K562 (cell line): ENCODE data around the gene MCL1. TPM values are rescaled to one million over a fixed set of nuclear protein-coding genes. Genes with fewer than 3 reads are reported as not detected.
A peak's percentile ranks its signal among the peaks of the same experiment; 100 is the strongest.

Source experiments
- BHLHE40 ChIP-seq: IDR thresholded peaks from 2 replicates; pipeline ENCODE4 v1.6.1; 2011; ENCODE audit warnings: low read length, improper control_type of control experiment
- CHD2 ChIP-seq: IDR thresholded peaks from 2 replicates; pipeline ENCODE4 v1.6.1; 2011; ENCODE audit warnings: low read depth, low read length
- DACH1 ChIP-seq: fragments of 450-650 bp; IDR thresholded peaks from 2 replicates; pipeline ENCODE4 v1.6.1; 2018; ENCODE audit not compliant: partially characterized antibody
- ERF ChIP-seq: fragments of 450-650 bp; formaldehyde crosslinking; IDR thresholded peaks from 2 replicates; pipeline ENCODE4 v1.4.0; 2020; ENCODE audit warnings: mild to moderate bottlenecking, mixed read lengths
- ETS1 ChIP-seq: conservative IDR thresholded peaks from 2 replicates; pipeline ENCODE4 v1.6.1; 2011; ENCODE audit warnings: low read depth, mild to moderate bottlenecking, low read length; ENCODE audit not compliant: control insufficient read depth
- ETV1 ChIP-seq: fragments of 450-650 bp; conservative IDR thresholded peaks from 2 replicates; pipeline ENCODE4 v1.6.1; 2016; ENCODE audit warnings: missing genetic modification characterization, control low read depth, low read depth, missing compliant biosample characterization
- FOXA3 ChIP-seq, 2 experiments: fragments of 450-650 bp in 1 of 2; sonication (generic) in 1 of 2; formaldehyde crosslinking; IDR thresholded peaks in 1 of 2; conservative IDR thresholded peaks in 1 of 2; 2 replicates each; pipeline versions ENCODE4 v1.4.0 to v1.8.0; 2020 to 2022; ENCODE audit warnings: mild to moderate bottlenecking in 2 of 2, missing genetic modification reagents in 1 of 2
- FOXM1 ChIP-seq, 2 experiments: fragments of 450-650 bp in 1 of 2; sonication (generic) in 1 of 2; formaldehyde crosslinking in 1 of 2; IDR thresholded peaks; 2 replicates each; pipeline versions ENCODE4 v1.6.1 to v1.9.0; 2017 to 2022; ENCODE audit warnings: low read depth in 2 of 2, mild to moderate bottlenecking in 2 of 2, missing genetic modification reagents in 1 of 2, moderate library complexity in 1 of 2
- HDAC8 ChIP-seq: fragments of 450-650 bp; IDR thresholded peaks from 2 replicates; pipeline ENCODE4 v1.6.1; 2016; ENCODE audit warnings: mild to moderate bottlenecking, missing genetic modification characterization, moderate library complexity, missing compliant biosample characterization
- KDM4B ChIP-seq, 2 experiments: fragments of 450-650 bp in 1 of 2; sonication (generic) in 1 of 2; IDR thresholded peaks; 2 replicates each; pipeline ENCODE4 v1.6.1; 2016 to 2017; ENCODE audit warnings: borderline replicate concordance in 2 of 2, antibody characterized with exemption in 1 of 2, low read depth in 1 of 2, mild to moderate bottlenecking in 1 of 2
- MIER1 ChIP-seq: fragments of 450-650 bp; IDR thresholded peaks from 2 replicates; pipeline ENCODE4 v1.6.1; 2016; ENCODE audit warnings: antibody characterized with exemption, mild to moderate bottlenecking, low read depth
- NR3C1 ChIP-seq: sonication (generic); formaldehyde crosslinking; IDR thresholded peaks from 2 replicates; pipeline ENCODE4 v1.8.1; 2022; ENCODE audit warnings: missing genetic modification reagents
- RHOXF2B ChIP-seq: fragments of 250-450 bp; sonication (Bioruptor Pico); conservative IDR thresholded peaks from 2 replicates; pipeline ENCODE4 v1.5.1; 2021
- SIN3A ChIP-seq, 2 experiments: fragments of 150-350 bp in 1 of 2; IDR thresholded peaks; 2 replicates each; pipeline ENCODE4 v1.6.1; 2011 to 2016; ENCODE audit warnings: borderline replicate concordance in 2 of 2, low read depth in 2 of 2, low read length in 2 of 2, mild to moderate bottlenecking in 2 of 2, moderate library complexity in 2 of 2; ENCODE audit not compliant: control insufficient read depth in 1 of 2
- SRSF3 ChIP-seq: fragments of 200-400 bp; formaldehyde crosslinking; IDR thresholded peaks from 2 replicates; pipeline ENCODE4 v1.6.1; 2016; ENCODE audit warnings: mild to moderate bottlenecking, low read length, moderate library complexity; ENCODE audit not compliant: insufficient read depth
- XRCC4 ChIP-seq: IDR thresholded peaks from one replicate; pipeline ENCODE4 v1.6.1; 2011; ENCODE audit not compliant: insufficient read depth, insufficient read length; ENCODE audit errors: extremely low read depth
- ZNF133 ChIP-seq: fragments of 250-450 bp; sonication (Bioruptor Pico); IDR thresholded peaks from 2 replicates; pipeline ENCODE4 v1.4.0; 2020; ENCODE audit warnings: mild to moderate bottlenecking
- polyA plus RNA-seq, 8 experiments: library from polyadenylated mRNA; depleted of rRNA in 4 of 8; stranded (reverse) in 5 of 8; unstranded in 3 of 8; fragments of >200 nt; fragmentation: Nextera tagmentation in 2 of 8; fragmentation: Illumina TruSeq in 1 of 8; extraction: Ambion mirVana in 2 of 8; extraction: Trizol in 1 of 8; gene quantifications; 2 replicates each; pipeline versions ENCODE4 v1.2.1 to v1.2.3, GENCODE V29; 2011 to 2014; ENCODE audit warnings: inconsistent platforms in 1 of 8, missing spikeins in 1 of 8
- total RNA-seq, 7 experiments: library from RNA; depleted of rRNA in 6 of 7; stranded (reverse); fragments of >200 nt in 6 of 7; fragmentation: Illumina TruSeq in 2 of 7; extraction: Trizol in 2 of 7; gene quantifications; 2 replicates each; pipeline versions ENCODE4 v1.2.1 to v1.2.3, GENCODE V29; 2011 to 2021; ENCODE audit warnings: low replicate concordance in 1 of 7
- TF ChIP-seq, protein P1 (sequence below): IDR thresholded peaks from 2 replicates; pipeline ENCODE4 v1.6.1; 2011; ENCODE audit not compliant: insufficient read length; ENCODE audit errors: extremely low read depth
- TF ChIP-seq, protein P2 (sequence below): sonication (generic); formaldehyde crosslinking; IDR thresholded peaks from 2 replicates; pipeline ENCODE4 v1.8.0; 2022; ENCODE audit warnings: missing genetic modification reagents, mild to moderate bottlenecking, borderline replicate concordance
- TF ChIP-seq, protein P3 (sequence below): sonication (generic); formaldehyde crosslinking; IDR thresholded peaks from 2 replicates; pipeline ENCODE4 v1.8.0; 2022; ENCODE audit warnings: mild to moderate bottlenecking, missing genetic modification reagents
- TF ChIP-seq, protein P4 (sequence below), 2 experiments: fragments of 250-450 bp in 1 of 2; fragments of 450-650 bp in 1 of 2; sonication (Bioruptor Pico) in 1 of 2; IDR thresholded peaks; 2 replicates each; pipeline versions ENCODE4 v1.6.1 to v1.8.0; 2016 to 2021; ENCODE audit warnings: mild to moderate bottlenecking in 2 of 2, moderate library complexity in 2 of 2, missing compliant biosample characterization in 1 of 2, missing genetic modification characterization in 1 of 2

MCL1 gene
- total and polyA plus RNA-seq, 9 of the 15 experiments (the other 6 are each of a cell fraction or from before 2014, with no cell fraction given): 27.1 to 224 (median 138) TPM

- TF ChIP-seq XRCC4 (no peak), SIN3A (IDR thresholded peaks at IDR 0.05; ENCODE audit: borderline replicate concordance in 2 of 2, control insufficient read depth in 1 of 2, low read depth in 2 of 2, low read length in 2 of 2) (peak; percentile 72 to 90; a peak in 3 of 4 replicates), ZNF133 (peak; percentile 23; the same call in 1 of the 2 replicates), KDM4B (IDR thresholded peaks at IDR 0.05; ENCODE audit: borderline replicate concordance in 2 of 2, low read depth in 1 of 2) (no peak), DACH1 (peak; percentile 85), ERF (CRISPR knock-in tag) (peak; percentile 23; the same call in 1 of the 2 replicates), HDAC8 (tag) (no peak), FOXA3 (CRISPR knock-in tag; conservative IDR thresholded peaks at IDR 0.05 in 1 of 2, IDR thresholded peaks at IDR 0.05 in 1 of 2) (no peak), CHD2 (no peak), RHOXF2B (CRISPR knock-in tag) (no peak), SRSF3 (no peak), ETS1 (0 out of 2 replicates have a peak, but pooled peaks have one; percentile 53), ETV1 (tag) (no peak), BHLHE40 (peak; percentile 77), MIER1 (no peak), FOXM1 (IDR thresholded peaks at IDR 0.05; ENCODE audit: low read depth) (no peak), FOXM1 (CRISPR knock-in tag; IDR thresholded peaks at IDR 0.05; ENCODE audit: low read depth) (no peak), NR3C1 (CRISPR knock-in tag) (no peak)
- TF ChIP-seq, protein P1, sequence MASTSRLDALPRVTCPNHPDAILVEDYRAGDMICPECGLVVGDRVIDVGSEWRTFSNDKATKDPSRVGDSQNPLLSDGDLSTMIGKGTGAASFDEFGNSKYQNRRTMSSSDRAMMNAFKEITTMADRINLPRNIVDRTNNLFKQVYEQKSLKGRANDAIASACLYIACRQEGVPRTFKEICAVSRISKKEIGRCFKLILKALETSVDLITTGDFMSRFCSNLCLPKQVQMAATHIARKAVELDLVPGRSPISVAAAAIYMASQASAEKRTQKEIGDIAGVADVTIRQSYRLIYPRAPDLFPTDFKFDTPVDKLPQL: no peak
- TF ChIP-seq, protein P2, sequence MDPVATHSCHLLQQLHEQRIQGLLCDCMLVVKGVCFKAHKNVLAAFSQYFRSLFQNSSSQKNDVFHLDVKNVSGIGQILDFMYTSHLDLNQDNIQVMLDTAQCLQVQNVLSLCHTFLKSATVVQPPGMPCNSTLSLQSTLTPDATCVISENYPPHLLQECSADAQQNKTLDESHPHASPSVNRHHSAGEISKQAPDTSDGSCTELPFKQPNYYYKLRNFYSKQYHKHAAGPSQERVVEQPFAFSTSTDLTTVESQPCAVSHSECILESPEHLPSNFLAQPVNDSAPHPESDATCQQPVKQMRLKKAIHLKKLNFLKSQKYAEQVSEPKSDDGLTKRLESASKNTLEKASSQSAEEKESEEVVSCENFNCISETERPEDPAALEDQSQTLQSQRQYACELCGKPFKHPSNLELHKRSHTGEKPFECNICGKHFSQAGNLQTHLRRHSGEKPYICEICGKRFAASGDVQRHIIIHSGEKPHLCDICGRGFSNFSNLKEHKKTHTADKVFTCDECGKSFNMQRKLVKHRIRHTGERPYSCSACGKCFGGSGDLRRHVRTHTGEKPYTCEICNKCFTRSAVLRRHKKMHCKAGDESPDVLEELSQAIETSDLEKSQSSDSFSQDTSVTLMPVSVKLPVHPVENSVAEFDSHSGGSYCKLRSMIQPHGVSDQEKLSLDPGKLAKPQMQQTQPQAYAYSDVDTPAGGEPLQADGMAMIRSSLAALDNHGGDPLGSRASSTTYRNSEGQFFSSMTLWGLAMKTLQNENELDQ (CRISPR knock-in tag): no peak
- TF ChIP-seq, protein P3, sequence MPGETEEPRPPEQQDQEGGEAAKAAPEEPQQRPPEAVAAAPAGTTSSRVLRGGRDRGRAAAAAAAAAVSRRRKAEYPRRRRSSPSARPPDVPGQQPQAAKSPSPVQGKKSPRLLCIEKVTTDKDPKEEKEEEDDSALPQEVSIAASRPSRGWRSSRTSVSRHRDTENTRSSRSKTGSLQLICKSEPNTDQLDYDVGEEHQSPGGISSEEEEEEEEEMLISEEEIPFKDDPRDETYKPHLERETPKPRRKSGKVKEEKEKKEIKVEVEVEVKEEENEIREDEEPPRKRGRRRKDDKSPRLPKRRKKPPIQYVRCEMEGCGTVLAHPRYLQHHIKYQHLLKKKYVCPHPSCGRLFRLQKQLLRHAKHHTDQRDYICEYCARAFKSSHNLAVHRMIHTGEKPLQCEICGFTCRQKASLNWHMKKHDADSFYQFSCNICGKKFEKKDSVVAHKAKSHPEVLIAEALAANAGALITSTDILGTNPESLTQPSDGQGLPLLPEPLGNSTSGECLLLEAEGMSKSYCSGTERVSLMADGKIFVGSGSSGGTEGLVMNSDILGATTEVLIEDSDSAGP (CRISPR knock-in tag): no peak
- TF ChIP-seq, protein P4, sequence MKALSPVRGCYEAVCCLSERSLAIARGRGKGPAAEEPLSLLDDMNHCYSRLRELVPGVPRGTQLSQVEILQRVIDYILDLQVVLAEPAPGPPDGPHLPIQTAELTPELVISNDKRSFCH (CRISPR knock-in tag; IDR thresholded peaks at IDR 0.05): no peak
- TF ChIP-seq, protein P4 (tag; IDR thresholded peaks at IDR 0.05): no peak
These were observed 17.4 kb downstream of the MCL1 start (continued) for GRCh38 chr1:150561974-150562445.
